Pancreas (tissue), 10 donors: ENCODE measurements around the gene RNF5. TPM values are rescaled to one million over a fixed set of nuclear protein-coding genes. Genes with fewer than 3 reads are reported as not detected.
"Not testable (repeated sequence)": the region's sequence is repeated elsewhere in the genome, so short reads cannot be mapped to it uniquely, and the experiment has no call there.

Experiments used
- ATAC-seq, 4 donors: fragments of 200-7000 bp; cut with Tn5 transposase; one replicate each; pipeline versions ENCODE4 v1.8.0 to v1.9.1; 2020; ENCODE audit warnings: mild to moderate bottlenecking in 4 of 4, moderate library complexity in 4 of 4
- DNase-seq, 6 donors: peaks; one replicate each; pipeline ENCODE4 v3.0.0-alpha.2; 2020
- FAIRE-seq: peaks from 2 replicates; lab custom pipeline; 2012; peaks lifted over from hg19 to GRCh38; lab: Jason Lieb, UNC
- H3K27ac ChIP-seq, 4 donors: fragments of 200-600 bp; sonication (generic); 1 replicate in 3 of 4; 2 replicates in 1 of 4; pipeline versions ENCODE4 v1.5.0 to v1.8.0; 2020
- H3K27me3 ChIP-seq, 4 donors: fragments of 200-600 bp; one replicate each; pipeline ENCODE4 v1.8.0; 2021
- H3K36me3 ChIP-seq, 3 donors: fragments of 200-600 bp; sonication (generic) in 1 of 3; one replicate each; pipeline versions ENCODE4 v1.5.0 to v1.8.0; 2020 to 2021
- H3K4me1 ChIP-seq, 3 donors: fragments of 200-600 bp; one replicate each; pipeline ENCODE4 v1.8.0; 2021
- H3K4me3 ChIP-seq, 4 donors: fragments of 200-600 bp; sonication (generic) in 2 of 4; one replicate each; pipeline versions ENCODE4 v1.5.0 to v1.8.0; 2020 to 2021
- H3K9me3 ChIP-seq, 4 donors: fragments of 200-600 bp; one replicate each; pipeline ENCODE4 v1.8.0; 2021
- CTCF ChIP-seq, 4 donors: fragments of 200-600 bp; sonication (generic) in 3 of 4; IDR thresholded peaks; one replicate each; pipeline versions ENCODE4 v1.5.0 to v1.8.0; 2021; ENCODE audit warnings: antibody characterized with exemption in 4 of 4
- WGBS, 2 donors: extraction: QIAGEN DNeasy Blood & Tissue Kit; methylation state at CpG; one replicate each; pipeline ENCODE4 v1.1.7; 2013; 5-methylcytosine and 5-hydroxymethylcytosine counted together
- intact Hi-C, 3 donors: fragments of 100-400 bp; cut with DNase I; formaldehyde crosslinking; loops; one replicate each; pipeline versions ENCODE4 v1.11.1 to v1.14.2; 2022
- polyA plus RNA-seq, 2 donors: library from polyadenylated mRNA; stranded (reverse); fragments of 200-250 nt; gene quantifications; one replicate each; pipeline ENCODE4 v1.2.3, GENCODE V29; 2013
- total RNA-seq, 6 donors: library from RNA; stranded (reverse); fragmentation: NEBNext Ultra II Directional in 4 of 6; extraction: Animal tissue kit (Norgen Biotek cat#: 25700) in 4 of 6; gene quantifications; one replicate each; pipeline versions ENCODE4 v1.2.1 to v1.2.4, GENCODE V29; 2021 to 2023
- donor health status: healthy with polysubstance abuse.
- donor health status: DM: no; HTN: no; CAD: no; lungs with moderate emphysema.
- donor health status: DM: no; HTN: no; CAD: no.
- donor health status: control.
- donor health status: control.
- donor health status: Bipolar disorder and iron deficiency.
- donor health status: DM: yes; HTN: yes; CAD: no.
- donor health status: DM: no; HTN: no; CAD: no.
- donor health status: DM: no; HTN: no; CAD: no.
- donor health status: DM: yes; HTN: yes; CAD: no.

RNF5 gene
- total and polyA plus RNA-seq, 8 donors = 16.1 to 41.4 (median 25.8) TPM

DNA sequence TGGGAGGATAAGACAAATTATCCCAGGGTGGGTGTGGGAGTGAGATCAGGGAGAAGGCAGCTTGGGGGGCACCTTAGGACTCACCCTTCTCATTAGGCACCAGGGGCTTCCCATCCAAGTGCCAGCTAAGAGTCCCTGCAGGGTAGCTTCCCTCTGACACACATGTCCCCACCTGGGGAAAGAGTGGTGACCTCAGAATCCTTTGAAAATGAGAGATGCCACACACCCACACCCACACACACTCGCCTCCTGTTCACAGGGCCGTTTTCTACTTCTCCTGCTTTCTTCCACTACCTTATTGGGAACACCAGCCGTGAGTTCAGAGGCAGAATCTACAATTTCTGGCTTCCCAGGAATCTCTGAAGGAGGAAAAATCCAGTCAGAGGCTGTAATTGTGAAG lies 4.8 kb downstream of the RNF5 start:
- H3K4me3 ChIP-seq = no peak overlapping the region
- no peak for TF ChIP-seq CTCF (IDR thresholded peaks at IDR 0.05)
- intact Hi-C loops = no loop called here
- H3K27ac ChIP-seq = no peak overlapping the region
- ATAC-seq (no peak), DNase-seq (no peak), FAIRE-seq (no peak)
- H3K27me3 ChIP-seq = no peaks in the 10 kb centered on the region
- no peaks in the 10 kb centered on the region for H3K9me3 ChIP-seq
- WGBS, 2 donors = 85 to 86% methylated on average over 3 of the region's 3 CpGs
- H3K4me1 ChIP-seq = peaks cover 4 to 11% (median 5%) of the 10 kb centered on the region in 3 donors
- H3K36me3 ChIP-seq = no peaks in the 10 kb centered on the region

- H3K4me3 ChIP-seq = no peak overlapping the region
- FAIRE-seq (no peak), ATAC-seq (no peak), DNase-seq (peak in 1 of 6 donors; percentile 30)
- intact Hi-C loops = no loop called here
- no peaks in the 10 kb centered on the region for H3K9me3 ChIP-seq
- H3K36me3 ChIP-seq = no peaks in the 10 kb centered on the region
- no peaks in the 10 kb centered on the region for H3K27me3 ChIP-seq
- peaks cover 4 to 11% (median 5%) of the 10 kb centered on the region in 3 donors for H3K4me1 ChIP-seq
- 84 to 89% methylated on average over 15 of the region's 15 CpGs for WGBS, 2 donors
- H3K27ac ChIP-seq = no peak overlapping the region
- TF ChIP-seq CTCF (IDR thresholded peaks at IDR 0.05) = no peak
These were observed 5.4 kb downstream of the RNF5 start for GRCh38 chr6:32183483-32184083.

DNA sequence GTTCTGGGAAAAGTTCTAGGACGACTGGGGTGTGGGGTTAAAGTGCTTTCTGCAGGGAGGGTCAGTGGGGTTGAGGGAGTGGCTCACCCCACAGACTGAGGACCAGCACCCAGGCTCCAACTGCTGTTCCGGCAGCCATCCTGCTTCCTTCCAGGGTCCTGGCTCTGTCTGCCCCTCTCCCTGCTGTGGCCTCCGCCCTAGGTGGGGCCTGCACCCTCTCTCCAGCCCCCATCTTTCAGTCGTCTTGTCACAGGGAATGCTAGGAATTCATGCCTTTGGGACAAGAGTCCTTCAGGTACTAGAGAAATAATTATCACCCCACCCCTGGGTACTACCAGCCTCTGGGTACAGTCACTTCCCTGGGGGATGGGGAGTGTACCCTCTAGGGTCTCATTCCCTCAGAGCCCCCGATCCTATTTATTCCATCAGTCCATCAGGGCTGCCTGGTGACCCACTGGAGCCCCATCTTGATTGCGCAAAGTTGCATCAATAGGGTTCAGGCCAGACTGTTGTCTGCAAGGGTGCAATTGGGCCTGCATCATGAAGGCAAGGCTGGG lies 6.0 kb downstream of the RNF5 start, which contains the start of gene AGER:
AGER (minus strand) TSS at position 170 of the 557 bp plus-strand sequence; CDS start at position 139, 31 bp downstream.
- WGBS, 2 donors = 72 to 77% methylated on average over 6 of the region's 6 CpGs
- Histone ChIP-seq H3K27me3 (no peaks in the 10 kb centered on the region), H3K36me3 (no peaks in the 10 kb centered on the region), H3K4me3 (no peak within 1 kb of the TSS), H3K9me3 (no peaks in the 10 kb centered on the region), H3K4me1 (peaks cover 3 to 8% (median 4%) of the 10 kb centered on the region in 3 donors), H3K27ac (no peak within 1 kb of the TSS)
- no peak for ATAC-seq
- intact Hi-C loops = no loop called here
- TF ChIP-seq CTCF (IDR thresholded peaks at IDR 0.05) = no peak
- no peak for FAIRE-seq
- no peak for DNase-seq

- H3K4me1 ChIP-seq, intact Hi-C loops, H3K27me3 ChIP-seq, H3K4me3 ChIP-seq, H3K36me3 ChIP-seq, H3K9me3 ChIP-seq, FAIRE-seq: not testable (repeated sequence)
- peak overlapping the region in 2 of 4 donors; percentile 5 to 22 for H3K27ac ChIP-seq
- 33 to 46% methylated on average over 11 of the region's 11 CpGs for WGBS, 2 donors
- DNase-seq = peak in 3 of 6 donors; percentile 56 to 63 (median 58)
- peak in 3 of 4 donors; percentile 30 to 48 (median 37) for ATAC-seq
These were observed 7.5 kb downstream of the RNF5 start for GRCh38 chr6:32185681-32186131.

DNA sequence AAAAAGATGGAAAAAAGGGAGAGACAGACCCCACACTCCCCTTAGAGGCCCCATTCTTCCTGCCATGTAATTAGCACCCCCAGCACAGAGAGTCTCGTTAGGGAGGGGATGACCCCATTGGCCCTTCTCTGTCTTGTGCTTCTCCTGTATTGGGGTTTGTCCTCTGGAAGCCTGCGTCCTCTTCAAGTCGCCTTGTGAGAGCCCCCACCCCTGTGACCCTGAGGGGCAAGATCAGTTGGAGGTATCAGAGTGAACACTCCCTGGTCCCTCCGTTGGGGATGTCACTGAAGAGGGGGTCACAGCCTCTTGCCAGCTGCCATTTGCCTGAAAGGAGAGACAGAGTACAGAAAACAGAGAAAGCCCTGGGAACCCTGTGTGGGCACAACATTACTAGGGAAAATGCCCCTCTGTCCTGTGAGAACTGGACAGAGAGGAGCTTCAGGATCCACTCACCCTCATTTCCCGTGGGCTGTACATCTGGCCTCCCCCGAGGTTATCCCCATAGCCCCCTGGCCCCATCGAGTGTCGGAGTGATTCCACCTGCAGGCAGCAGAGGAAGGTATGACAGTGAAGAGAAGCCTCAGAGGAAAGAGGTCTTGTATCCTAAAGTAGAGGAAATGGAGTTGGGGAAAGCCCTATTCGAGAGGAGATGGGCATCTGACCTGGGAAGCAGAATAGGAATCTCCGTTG lies 8.1 kb downstream of the RNF5 start:
- ATAC-seq, H3K4me3 ChIP-seq, intact Hi-C loops, DNase-seq, FAIRE-seq, H3K4me1 ChIP-seq, H3K36me3 ChIP-seq, H3K9me3 ChIP-seq, H3K27me3 ChIP-seq: not testable (repeated sequence)
- peak overlapping the region in 2 of 4 donors; percentile 5 to 22 for H3K27ac ChIP-seq
- WGBS, 2 donors = 62 to 63% methylated on average over 10 of the region's 10 CpGs
